Neural cell (in vitro differentiated cells): ENCODE results near the gene TM9SF3.

Experiments used
- EP300 ChIP-seq: fragments of 450-650 bp; conservative IDR thresholded peaks from 2 replicates; pipeline ENCODE4 v1.6.1; 2014; ENCODE audit warnings: antibody characterized with exemption, mild to moderate bottlenecking, moderate library complexity; ENCODE audit not compliant: poor library complexity, severe bottlenecking
- EZH2 ChIP-seq: fragments of 200-600, 300-800 bp; shearing (Covaris generic), sonication (generic); IDR thresholded peaks from 2 replicates; pipeline ENCODE4 v1.6.1; 2014; ENCODE audit warnings: antibody characterized with exemption, low read length, borderline replicate concordance, mild to moderate bottlenecking; ENCODE audit not compliant: insufficient read depth, poor library complexity, severe bottlenecking
- MXI1 ChIP-seq: fragments of 450-650 bp; conservative IDR thresholded peaks from 2 replicates; pipeline ENCODE4 v1.6.1; 2014; ENCODE audit warnings: antibody characterized with exemption, mild to moderate bottlenecking; ENCODE audit not compliant: poor library complexity, severe bottlenecking
- POLR2AphosphoS5 ChIP-seq: IDR thresholded peaks from 2 replicates; pipeline ENCODE4 v1.6.1; 2012
- SMC3 ChIP-seq: fragments of 450-650 bp; conservative IDR thresholded peaks from 2 replicates; pipeline ENCODE4 v1.6.1; 2014; ENCODE audit warnings: antibody characterized with exemption, mild to moderate bottlenecking, moderate library complexity; ENCODE audit not compliant: poor library complexity
- TAF1 ChIP-seq: IDR thresholded peaks from 2 replicates; pipeline ENCODE4 v1.6.1; 2012; ENCODE audit warnings: low read depth
- TF ChIP-seq, protein P1 (sequence below): fragments of 450-650 bp; IDR thresholded peaks from 2 replicates; pipeline ENCODE4 v1.5.1; 2014; ENCODE audit warnings: antibody characterized with exemption, mild to moderate bottlenecking, moderate library complexity; ENCODE audit not compliant: poor library complexity, severe bottlenecking
- TF ChIP-seq, protein P2 (sequence below): IDR thresholded peaks from 2 replicates; pipeline ENCODE4 v1.6.1; 2012; ENCODE audit warnings: borderline replicate concordance

DNA sequence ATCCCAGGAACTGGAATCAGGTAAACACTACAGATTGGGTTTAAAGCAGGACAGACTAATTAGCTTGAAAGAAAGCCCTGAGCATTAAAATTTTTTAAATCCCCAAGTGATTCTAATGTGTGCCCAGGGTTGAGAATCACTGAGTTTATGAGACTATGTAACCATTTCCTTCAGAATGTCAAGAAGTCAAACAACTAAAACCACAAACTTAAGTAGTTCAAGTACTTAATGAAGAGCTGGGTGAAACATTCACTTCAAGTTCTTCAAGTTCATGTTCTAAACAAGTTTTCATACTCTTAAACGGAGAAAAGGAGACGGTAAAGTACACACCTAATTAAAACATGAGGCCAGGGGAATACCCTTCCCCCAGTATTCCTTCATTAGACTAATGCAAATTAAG, 44.9 kb downstream of the TM9SF3 start:
- TF ChIP-seq, protein P1, sequence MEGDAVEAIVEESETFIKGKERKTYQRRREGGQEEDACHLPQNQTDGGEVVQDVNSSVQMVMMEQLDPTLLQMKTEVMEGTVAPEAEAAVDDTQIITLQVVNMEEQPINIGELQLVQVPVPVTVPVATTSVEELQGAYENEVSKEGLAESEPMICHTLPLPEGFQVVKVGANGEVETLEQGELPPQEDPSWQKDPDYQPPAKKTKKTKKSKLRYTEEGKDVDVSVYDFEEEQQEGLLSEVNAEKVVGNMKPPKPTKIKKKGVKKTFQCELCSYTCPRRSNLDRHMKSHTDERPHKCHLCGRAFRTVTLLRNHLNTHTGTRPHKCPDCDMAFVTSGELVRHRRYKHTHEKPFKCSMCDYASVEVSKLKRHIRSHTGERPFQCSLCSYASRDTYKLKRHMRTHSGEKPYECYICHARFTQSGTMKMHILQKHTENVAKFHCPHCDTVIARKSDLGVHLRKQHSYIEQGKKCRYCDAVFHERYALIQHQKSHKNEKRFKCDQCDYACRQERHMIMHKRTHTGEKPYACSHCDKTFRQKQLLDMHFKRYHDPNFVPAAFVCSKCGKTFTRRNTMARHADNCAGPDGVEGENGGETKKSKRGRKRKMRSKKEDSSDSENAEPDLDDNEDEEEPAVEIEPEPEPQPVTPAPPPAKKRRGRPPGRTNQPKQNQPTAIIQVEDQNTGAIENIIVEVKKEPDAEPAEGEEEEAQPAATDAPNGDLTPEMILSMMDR = no peak
- TF ChIP-seq MXI1 (no peak), POLR2AphosphoS5 (no peak), EP300 (no peak), SMC3 (no peak), EZH2 (no peak), TAF1 (no peak)
- TF ChIP-seq, protein P2, sequence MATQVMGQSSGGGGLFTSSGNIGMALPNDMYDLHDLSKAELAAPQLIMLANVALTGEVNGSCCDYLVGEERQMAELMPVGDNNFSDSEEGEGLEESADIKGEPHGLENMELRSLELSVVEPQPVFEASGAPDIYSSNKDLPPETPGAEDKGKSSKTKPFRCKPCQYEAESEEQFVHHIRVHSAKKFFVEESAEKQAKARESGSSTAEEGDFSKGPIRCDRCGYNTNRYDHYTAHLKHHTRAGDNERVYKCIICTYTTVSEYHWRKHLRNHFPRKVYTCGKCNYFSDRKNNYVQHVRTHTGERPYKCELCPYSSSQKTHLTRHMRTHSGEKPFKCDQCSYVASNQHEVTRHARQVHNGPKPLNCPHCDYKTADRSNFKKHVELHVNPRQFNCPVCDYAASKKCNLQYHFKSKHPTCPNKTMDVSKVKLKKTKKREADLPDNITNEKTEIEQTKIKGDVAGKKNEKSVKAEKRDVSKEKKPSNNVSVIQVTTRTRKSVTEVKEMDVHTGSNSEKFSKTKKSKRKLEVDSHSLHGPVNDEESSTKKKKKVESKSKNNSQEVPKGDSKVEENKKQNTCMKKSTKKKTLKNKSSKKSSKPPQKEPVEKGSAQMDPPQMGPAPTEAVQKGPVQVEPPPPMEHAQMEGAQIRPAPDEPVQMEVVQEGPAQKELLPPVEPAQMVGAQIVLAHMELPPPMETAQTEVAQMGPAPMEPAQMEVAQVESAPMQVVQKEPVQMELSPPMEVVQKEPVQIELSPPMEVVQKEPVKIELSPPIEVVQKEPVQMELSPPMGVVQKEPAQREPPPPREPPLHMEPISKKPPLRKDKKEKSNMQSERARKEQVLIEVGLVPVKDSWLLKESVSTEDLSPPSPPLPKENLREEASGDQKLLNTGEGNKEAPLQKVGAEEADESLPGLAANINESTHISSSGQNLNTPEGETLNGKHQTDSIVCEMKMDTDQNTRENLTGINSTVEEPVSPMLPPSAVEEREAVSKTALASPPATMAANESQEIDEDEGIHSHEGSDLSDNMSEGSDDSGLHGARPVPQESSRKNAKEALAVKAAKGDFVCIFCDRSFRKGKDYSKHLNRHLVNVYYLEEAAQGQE = no peak
